ENCODE results near the gene PSIP1.
"Not testable (repeated sequence)": the region's sequence is repeated elsewhere in the genome, so short reads cannot be mapped to it uniquely, and the experiment has no call there.

The PSIP1 gene

DNA sequence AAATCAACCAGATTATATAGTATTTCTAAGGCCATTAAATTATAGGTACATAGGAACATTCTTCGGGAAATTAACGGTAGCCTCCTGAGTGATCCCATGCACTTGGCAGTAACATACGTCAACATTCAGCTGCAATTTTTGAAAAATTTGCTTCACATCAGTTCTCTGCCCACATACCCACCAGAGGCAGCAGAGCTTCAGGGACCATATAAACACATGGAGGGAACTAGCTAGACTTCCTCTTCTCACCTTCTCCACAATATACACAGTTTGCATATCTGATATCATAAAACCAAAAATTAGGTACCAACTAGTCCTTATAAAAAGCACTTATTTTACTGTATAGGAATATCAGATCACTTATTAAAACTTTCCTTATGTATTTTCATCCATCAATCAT, 4.8 kb downstream of the PSIP1 start:
- no peak for DNase-seq (ENCODE audit: low read depth in 2 of 2)

DNA sequence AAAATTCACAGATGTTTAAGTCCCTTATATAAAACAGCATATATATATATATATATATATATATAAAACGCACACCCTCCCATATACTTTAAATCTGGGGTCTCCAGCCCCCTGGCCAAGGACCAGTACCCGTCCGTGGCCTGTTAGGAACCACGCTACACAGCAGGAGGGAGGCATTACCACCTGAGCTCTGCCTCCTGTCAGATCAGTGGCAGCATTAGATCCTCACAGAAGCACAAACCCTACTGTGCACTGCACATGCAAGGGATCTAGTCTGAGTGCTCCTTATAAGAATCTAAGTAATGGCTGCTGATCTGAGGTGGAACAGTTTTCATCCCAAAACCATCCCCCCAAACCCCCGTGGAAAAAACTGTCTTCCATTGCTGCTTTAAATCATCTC, 9.0 kb downstream of the PSIP1 start:
- DNase-seq (ENCODE audit: low read depth in 2 of 2): no peak

DNA sequence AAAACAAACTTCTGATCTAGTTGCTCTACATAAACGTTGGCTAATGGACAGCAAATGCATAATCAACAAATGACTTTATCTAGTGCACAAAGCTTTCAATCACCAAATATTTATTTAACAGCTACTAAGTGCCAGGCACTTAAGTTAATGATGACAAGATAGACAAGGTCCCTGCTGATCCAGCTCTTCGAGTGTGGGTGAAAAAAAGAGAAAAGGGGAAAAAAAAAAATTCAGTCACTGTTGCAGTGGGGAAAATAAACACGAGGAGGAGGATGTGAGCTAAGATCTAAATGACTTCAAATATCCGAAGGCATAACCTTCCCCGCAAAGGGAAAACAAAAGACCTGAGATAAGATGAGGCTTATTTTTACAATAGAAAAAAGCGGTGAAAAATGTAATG, 9.6 kb downstream of the PSIP1 start:
- DNase-seq (ENCODE audit: low read depth in 2 of 2): no peak

DNA sequence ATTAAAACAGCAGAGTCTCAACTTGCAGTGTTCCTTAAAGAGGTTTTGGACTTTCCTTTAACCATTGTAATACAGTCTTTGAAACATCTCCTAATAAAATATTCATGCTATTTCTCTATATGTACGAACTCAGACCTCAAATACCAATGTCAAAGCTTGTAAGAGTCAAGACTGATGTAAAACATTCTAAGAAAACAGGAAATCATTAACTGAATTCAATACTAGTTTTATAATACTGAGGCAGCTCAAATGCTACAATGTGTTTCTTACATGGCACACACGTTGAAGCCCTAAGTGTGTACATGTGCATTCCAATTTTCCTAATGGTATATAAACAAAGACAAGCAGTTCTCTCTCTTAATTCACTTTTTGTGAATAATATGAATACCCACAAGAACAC, 11.6 kb downstream of the PSIP1 start:
- no peak for DNase-seq (ENCODE audit: low read depth in 2 of 2)

DNA sequence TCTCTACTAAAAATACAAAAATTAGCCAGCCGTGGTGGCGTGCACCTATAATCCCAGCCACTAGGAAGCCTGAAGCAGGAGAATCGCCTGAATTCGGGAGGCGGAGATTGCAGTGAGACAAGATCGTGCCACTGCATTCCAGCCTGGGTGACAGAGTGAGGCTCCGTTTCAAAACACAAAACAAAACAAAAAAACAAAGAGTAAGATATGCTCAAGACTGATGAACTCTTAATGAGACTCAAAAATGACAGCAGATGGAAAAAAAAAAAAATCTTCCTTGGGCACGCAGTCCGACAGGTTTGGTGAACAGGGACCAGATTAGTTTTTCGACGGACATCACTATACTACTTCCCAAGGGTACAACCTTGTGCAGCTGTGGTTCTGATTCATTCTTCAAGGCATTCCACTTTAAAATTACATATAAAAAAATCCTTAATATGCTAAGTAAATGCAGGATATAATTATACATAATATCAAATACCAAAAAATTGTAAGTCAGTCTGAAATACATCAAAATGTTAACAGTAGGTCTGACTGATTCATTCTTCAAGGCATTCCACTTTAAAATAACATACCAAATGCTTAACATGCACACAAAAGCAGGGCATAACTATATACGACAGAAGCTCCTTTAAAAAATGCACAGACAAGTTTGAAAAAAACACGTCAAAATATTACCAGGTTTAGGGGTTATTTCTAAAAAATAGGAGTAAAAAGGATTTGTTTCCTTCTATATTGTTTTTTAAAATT, 12.3 kb downstream of the PSIP1 start:
- no peak for DNase-seq (ENCODE audit: low read depth in 2 of 2)

DNA sequence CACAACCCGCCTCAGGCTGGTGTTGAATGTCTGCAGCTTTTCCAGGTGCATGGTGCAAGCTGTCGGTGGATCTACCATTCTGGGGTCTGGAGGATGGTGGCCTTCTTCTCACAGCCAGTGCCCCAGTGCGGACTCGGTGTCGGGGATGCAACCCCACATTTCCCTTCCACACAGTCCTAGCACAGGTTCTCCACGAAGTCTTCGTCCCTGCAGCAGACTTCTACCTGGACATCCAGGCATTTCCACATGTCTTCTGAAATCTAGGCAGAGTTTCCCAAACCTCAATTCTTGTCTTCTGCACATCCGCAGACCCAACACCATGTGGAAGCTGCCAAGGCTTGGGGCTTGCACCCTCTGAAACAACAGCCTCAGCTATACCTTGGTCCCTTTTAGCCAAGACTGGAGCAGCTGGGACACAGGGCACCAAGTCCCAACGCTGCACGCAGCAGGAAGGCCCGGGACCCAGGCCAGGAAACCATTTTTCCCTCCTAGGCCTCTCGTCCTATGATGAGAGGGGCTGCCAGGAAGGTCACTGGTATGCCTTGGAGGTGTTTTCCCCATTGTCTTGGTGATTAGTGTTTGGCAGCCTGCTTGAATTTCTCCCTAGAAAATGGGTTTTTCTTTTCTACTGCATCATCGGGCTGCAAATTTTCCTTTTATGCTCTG, 18.2 kb downstream of the PSIP1 start:
- no peak for DNase-seq (ENCODE audit: low read depth in 2 of 2)

DNA sequence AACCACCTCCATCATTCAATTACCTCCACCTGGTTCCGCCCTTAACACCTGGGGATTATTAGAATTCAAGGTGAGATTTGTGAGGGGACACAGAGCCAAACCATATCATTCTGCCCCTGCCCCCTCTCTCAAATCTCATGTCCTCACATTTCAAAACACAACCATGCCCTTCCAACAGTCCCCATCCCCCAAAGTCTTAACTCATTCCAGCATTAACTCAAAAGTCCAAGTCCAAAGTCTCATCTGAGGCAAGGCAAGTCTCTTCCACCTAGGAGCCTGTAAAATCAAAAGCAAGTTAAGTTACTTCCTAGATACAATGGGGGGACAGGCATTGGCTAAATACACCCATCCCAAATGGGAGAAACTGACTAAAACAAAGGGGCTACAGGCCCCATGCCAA, 18.8 kb downstream of the PSIP1 start:
- no peak for DNase-seq (ENCODE audit: low read depth in 2 of 2)

DNA sequence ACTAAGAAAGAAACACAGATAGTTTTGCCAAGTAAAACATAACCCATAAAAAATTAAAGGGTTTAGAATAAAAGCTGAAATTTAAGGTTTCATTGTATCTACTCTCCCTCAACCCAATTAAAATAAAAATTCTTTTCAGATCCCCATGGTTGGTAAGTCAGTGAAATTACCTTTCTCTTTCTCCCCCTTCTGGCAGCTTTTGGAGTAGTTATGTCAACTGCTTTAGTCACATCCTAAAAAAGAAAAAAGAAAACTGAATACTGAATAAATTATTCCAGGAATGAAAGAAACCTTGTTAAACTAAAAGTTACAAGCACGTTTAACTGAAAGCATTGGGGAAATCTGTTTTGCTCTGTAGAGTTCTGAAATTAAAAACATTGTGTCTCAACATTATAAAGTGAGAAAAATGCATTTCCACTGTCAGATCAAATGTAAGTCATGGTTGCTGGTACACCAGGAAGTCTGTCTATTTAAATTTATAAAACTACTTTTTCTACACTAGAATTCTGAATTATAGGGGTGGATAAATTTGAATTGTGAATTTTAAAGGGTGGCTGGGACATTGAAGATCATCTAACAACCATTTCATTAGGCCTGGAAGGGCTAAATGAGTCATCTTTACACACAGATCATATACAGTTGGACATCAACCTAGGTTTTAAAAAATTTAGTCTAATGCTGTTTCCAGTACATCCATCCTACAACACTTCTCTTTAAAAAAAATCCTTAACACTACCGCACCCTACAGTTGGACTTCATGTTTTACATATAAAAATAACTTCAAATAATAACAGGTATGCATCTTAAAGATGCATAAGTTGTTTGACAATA, 24.7 kb downstream of the PSIP1 start:
- DNase-seq (ENCODE audit: low read depth in 2 of 2): no peak

DNA sequence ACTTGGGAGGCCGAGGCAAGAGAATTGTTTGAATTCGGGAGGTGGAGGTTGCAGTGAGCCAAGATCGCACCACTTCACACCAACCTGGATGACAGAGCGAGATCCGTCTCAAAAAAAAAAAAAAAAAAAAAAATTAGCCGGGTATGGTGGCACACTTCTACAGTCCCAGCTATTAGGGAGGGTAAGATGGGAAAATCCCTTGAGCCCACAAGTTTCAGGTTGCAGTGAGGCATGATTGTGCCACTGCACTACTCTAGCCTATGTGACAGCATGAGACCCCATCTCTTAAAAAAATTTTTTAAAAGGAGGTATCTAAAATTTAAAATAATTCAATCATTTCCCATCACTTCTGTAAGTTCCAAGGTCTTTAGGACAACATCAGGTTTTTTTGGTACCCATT, 26.0 kb downstream of the PSIP1 start:
- DNase-seq (ENCODE audit: low read depth in 2 of 2): no peak

DNA sequence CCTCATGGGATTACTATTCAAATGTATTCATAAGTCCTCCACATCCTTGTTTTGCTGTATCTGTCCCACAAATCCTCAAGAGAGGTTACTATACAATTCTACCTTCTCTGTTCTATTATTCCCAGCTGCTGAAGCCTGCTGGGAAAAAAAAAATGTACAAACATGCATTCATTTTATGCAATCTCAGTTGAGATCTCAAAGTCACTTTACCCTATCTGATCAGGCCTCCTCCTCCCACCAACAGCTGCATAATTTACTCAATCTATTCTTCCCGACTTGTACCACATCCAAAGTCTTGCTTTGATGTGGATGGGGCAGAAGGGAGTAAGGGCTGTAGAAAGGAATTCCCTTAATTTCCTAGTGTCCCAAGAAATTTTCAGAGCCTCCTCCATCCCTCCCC, 28.6 kb downstream of the PSIP1 start:
- no peak for DNase-seq (ENCODE audit: low read depth in 2 of 2)

DNA sequence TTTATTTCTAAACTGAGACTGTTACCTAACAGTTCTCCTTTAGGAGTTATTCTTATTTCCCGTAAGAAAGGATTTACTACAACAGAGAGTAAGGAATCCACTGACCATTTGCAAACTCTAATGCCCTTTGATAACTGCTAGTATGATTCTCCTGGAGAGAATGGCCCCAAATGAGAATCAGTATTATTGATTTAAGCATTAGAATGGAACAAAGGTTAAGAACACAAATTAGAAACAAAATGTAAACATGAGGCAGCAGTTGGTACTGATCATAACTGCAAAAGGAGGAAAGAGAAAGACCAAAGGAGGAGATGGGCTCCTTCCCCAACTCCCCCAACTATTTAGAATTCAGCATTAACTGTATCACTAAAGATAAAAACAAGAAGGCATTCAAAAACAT, 30.7 kb downstream of the PSIP1 start:
- DNase-seq (ENCODE audit: low read depth in 2 of 2): no peak

DNA sequence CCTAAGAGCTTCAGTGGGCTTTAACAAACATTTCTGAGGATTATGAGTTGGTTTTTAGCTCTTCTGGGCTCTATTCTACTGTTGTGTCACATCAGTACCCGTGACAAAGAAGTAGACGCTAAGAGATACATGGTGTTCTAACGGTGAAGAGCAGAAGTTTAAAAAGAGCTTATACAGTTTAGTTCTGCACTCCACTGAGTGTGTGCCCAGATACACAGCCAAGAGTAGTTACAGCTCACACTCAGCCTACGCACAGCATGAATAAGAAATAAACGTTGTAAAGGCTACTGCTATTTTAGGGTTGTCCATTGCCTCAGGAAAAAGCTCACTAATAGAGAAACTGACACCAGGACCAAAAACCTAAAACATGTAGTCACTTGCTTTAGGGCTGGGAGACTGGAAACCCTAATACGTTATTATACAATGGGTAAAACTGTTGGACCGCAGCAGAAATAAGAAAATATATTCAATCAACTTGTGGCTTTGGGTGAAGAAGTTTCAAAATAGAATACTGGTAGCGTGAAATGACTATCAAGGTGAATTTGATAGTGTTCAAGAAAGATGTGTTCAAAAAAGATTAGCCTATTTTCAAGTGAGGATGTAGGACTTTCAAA, 34.7 kb downstream of the PSIP1 start:
- no peak for DNase-seq (ENCODE audit: low read depth in 2 of 2)

DNA sequence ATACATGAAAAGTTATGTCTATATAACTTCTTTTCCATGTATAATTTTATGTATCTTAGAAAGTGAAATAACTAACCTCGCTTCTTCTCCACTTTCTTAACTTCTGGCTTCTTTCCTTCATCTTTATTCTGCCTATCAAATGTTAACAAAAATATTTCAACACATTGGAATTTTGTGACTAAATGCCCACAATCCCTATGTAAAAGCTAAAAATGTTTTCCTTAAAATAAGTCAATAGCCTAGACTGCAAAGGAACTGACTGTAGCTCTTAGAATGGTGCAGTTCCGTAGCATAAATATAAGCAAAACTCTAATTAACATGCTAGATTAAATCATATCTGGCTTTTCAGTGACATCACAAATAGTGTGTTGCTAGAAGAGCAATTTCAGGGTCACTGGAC, 40.9 kb downstream of the PSIP1 start:
- no peak for DNase-seq (ENCODE audit: low read depth in 2 of 2)

DNA sequence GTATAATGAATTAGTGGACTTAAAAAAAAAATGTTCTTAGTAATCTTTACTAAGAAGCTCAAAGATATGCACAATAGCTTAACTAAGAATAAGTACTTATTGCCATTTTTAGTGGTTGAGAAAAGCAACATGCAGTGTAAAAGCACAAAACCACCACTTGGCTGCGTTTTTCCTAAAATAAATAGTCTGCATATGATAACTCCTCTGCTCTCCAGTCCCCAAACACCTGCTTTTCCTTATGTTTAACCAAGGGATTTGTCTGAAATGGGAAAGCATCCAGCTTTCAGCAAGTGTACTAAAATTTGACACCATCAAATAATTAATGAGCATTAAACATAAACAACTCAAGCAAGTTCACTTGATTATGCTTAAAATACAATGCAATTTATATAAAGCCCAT, 41.4 kb downstream of the PSIP1 start:
- no peak for DNase-seq (ENCODE audit: low read depth in 2 of 2)

DNA sequence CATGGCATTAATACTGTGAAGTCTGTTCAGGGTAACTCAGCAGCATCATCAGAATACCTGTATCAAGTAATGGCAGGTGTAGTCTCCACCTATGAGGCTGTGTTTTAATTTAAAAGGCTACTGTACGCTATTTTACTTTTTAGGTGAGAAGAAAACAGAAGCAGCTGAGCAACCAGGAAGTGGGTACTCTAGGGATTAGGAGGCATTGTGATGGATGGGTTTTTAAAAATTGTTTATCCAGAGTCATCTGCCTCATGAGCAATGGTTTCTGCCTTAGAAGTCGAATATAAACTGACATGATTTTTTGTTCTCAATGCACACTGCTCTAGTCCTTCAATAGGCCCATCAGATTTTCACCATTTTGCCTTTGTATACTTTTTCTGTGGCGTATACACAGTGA, 42.6 kb downstream of the PSIP1 start:
- DNase-seq (ENCODE audit: low read depth in 2 of 2): no peak

DNA sequence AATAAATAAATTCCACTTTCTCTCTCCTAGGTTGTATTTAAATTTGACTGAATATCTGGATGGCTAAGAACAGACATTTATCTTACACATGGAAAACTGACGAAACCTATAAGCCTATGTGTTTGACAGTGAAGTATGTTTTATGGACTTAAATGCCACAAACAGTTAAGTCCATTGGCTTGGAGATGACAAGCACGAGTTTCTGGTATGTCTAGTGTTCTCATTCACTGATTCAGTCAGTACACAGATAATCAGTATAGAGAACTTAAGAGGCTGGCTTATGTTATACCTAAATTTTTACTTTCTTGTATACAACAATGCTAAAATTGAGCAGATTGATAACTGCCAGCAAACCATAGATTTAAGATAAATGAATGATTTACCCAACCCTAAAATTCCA, 49.2 kb downstream of the PSIP1 start:
- DNase-seq (ENCODE audit: low read depth in 2 of 2): no peak

DNA sequence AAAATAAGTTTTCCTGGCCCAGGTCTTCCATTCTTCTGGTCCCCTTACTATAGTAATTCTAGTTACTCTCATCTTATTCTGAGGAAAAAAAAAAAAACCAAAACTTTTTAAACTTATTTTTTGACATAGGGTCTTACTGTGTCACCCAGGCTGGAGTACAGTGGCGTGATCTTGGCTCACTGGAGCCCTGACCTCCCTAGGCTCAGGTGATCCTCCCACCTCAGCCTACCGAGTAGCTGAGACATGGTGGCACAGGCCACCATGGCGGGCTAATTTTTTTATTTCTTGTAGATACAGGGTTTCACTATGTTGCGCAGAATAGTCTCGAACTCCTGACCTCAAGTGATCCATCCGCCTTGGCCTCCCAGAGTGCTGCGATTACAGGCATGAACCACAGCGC, 49.7 kb downstream of the PSIP1 start:
- DNase-seq (ENCODE audit: low read depth in 2 of 2): no peak

DNA sequence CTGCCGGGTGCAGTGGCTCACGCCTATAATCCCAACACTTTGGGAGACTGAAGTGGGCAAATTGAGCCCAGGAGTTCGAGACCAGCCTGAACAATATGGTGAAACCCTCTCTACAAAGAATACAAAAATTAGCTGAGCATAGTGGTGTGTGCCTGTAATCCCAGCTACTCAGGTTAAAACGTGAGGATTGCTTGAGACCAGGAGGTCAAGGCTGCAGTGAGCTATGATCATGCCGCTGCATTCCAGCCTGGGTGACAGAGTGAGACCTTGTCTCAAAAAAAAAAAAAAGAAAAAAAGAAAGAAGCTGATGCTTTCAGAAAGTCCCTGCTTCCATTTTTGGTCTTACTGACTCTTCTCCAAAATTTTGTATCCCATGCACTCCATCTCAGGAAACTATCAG, 56.8 kb downstream of the PSIP1 start:
- no peak for DNase-seq (ENCODE audit: low read depth in 2 of 2)

DNA sequence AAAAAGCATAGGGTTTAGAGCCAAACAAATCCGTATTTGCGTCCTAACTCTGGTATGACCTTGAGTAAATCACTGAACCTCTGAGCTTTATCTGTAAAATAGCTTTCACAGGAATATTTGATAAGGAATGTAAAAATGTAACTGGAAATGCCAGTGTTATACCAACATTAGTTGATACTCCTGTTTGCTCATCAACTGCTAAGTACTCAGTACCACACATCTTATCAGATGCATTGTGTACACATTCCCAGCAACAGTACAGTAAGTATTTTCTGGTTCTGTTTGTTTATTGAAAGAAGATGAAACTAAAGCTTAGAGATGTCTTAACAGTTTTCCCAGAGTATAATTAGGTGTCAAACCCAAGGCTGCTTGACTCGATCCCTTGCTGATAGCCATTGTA, 66.6 kb downstream of the PSIP1 start:
- DNase-seq (ENCODE audit: low read depth in 2 of 2): no peak

DNA sequence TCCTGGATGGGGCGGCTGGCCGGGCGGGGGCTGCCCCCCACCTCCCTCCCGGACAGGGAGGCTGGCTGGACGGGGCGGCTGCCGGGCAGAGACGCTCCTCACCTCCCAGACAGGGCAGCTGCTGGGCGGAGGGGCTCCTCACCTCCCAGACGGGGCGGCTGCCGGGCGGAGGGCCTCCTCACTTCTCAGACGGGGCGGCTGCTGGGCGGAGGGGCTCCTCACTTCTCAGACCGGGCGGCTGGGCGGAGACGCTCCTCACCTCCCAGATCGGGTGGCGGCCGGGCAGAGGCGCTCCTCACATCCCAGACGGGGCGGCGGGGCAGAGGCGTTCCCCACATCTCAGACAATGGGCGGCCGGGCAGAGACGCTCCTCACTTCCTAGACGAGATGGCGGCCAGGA, 68.5 kb downstream of the PSIP1 start:
- not testable (repeated sequence) for DNase-seq (ENCODE audit: low read depth in 2 of 2)

DNA sequence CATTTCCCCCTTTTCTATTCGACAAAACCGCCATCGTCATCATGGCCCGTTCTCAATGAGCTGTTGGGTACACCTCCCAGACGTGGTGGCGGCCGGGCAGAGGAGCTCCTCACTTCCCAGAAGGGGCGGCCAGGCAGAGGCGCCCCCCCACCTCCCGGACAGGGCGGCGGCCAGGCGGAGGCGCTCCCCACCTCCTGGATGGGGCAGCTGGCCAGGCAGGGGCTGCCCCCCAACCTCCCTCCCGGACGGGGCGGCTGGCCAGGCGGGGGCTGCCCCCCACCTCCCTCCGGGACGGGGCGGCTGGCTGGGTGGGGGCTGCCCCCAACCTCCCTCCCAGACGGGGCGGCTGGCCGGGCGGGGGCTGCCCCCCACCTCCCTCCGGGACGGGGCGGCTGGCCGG, 68.9 kb downstream of the PSIP1 start:
- DNase-seq (ENCODE audit: low read depth in 2 of 2): not testable (repeated sequence)

DNA sequence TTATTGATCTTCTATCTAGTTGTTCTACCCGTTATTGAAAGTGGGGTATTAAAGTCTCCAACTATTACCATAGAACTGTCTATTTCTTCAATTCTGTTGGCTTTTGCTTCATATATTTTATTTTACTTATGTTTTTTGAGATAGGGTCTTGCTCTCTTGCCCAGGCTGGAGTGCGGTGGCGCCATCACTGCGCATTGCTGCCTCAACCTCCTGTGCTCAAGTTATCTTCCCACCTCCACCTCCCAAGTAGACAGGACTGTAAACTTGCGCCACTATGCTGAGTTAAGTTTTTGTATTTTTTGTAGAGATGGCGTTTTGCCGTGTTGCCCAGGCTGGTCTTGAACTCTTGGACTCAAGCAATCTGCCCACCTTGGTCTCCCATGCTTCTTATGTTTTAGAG, 71.9 kb downstream of the PSIP1 start:
- DNase-seq (ENCODE audit: low read depth in 2 of 2): no peak

DNA sequence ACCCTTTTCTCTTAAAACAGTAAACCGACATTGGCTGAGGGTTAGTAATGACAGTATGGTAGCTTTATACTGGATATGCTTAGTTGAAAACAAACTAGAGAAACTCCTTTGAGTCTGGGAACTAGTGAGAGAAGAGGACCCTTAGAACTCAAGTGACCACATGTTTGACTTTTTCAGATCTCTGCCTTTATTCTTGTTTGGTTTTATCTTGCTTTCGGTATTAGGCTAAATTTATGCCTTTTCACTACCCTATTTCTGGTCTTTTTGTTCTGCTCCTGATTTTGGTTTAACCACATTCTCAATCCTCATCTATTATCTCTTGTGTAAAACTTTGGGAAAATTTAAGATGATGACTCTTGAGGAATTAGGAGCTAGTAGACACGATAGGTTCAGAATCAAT, 77.1 kb downstream of the PSIP1 start:
- DNase-seq (ENCODE audit: low read depth in 2 of 2): no peak
